ENCODE measurements around the gene XPNPEP2.

GRCh38 chrX:129721870-129722269 lies 16.9 kb upstream of the XPNPEP2 start:
- TF ChIP-seq POLR2A (IDR thresholded peaks at IDR 0.05) (no peak), POLR2AphosphoS5 (IDR thresholded peaks at IDR 0.05) (no peak)

Data from stomach (tissue), 4 donors.